GM23338 (cell line): ENCODE data around the gene ACOT8. TPM values are rescaled to one million over a fixed set of nuclear protein-coding genes. Genes with fewer than 3 reads are reported as not detected.

Source experiments
- ATAC-seq: fragments of 200-7000 bp; cut with Tn5 transposase; 3 replicates; pipeline ENCODE4 v1.9.1; 2020
- DNase-seq: peaks from one replicate; pipeline ENCODE4 v3.0.0-alpha.2; 2015; ENCODE audit warnings: low spot score
- H2AFZ ChIP-seq: fragments of 200-600 bp; sonication (generic); 2 replicates; pipeline ENCODE4 v1.8.0; 2016; ENCODE audit warnings: antibody characterized with exemption, mild to moderate bottlenecking, moderate library complexity
- H3F3A ChIP-seq: fragments of 200-600 bp; sonication (generic); replicated peaks from 2 replicates; pipeline ENCODE4 v1.8.0; 2017; ENCODE audit warnings: antibody characterized with exemption, mixed run types, low read depth
- H3K27ac ChIP-seq: fragments of 200-600 bp; sonication (generic); 2 replicates; pipeline ENCODE4 v1.6.1; 2016; ENCODE audit warnings: low read depth
- H3K27me3 ChIP-seq: fragments of 200-600 bp; sonication (generic); 2 replicates; pipeline ENCODE4 v1.8.0; 2016; ENCODE audit warnings: mild to moderate bottlenecking, mixed run types, moderate library complexity; ENCODE audit not compliant: insufficient read depth
- H3K36me3 ChIP-seq: fragments of 200-600 bp; sonication (generic); 2 replicates; pipeline ENCODE4 v1.8.0; 2016; ENCODE audit warnings: mild to moderate bottlenecking; ENCODE audit not compliant: insufficient read depth
- H3K4me1 ChIP-seq: fragments of 200-600 bp; sonication (generic); 2 replicates; pipeline ENCODE4 v1.8.0; 2016; ENCODE audit warnings: mild to moderate bottlenecking, moderate library complexity; ENCODE audit not compliant: insufficient read depth
- H3K4me2 ChIP-seq: fragments of 200-600 bp; sonication (generic); 2 replicates; pipeline ENCODE4 v1.7.1; 2017; ENCODE audit warnings: mixed run types
- H3K4me3 ChIP-seq: fragments of 200-600 bp; sonication (generic); 2 replicates; pipeline ENCODE4 v1.6.1; 2016; ENCODE audit warnings: mixed run types
- H3K79me2 ChIP-seq: fragments of 200-600 bp; sonication (generic); replicated peaks from 2 replicates; pipeline ENCODE4 v1.8.0; 2017; ENCODE audit warnings: mild to moderate bottlenecking; ENCODE audit not compliant: insufficient read depth
- H3K9me2 ChIP-seq: fragments of 200-600 bp; sonication (generic); 2 replicates; pipeline ENCODE4 v1.8.0; 2017; ENCODE audit not compliant: insufficient read depth
- H4K20me1 ChIP-seq: fragments of 200-600 bp; sonication (generic); replicated peaks from 2 replicates; pipeline ENCODE4 v1.8.0; 2017; ENCODE audit warnings: mild to moderate bottlenecking; ENCODE audit not compliant: insufficient read depth
- H3K27ac Mint-ChIP-seq: 2 replicates; pipeline ENCODE4 v1.8.0; 2020; ENCODE audit warnings: inconsistent platforms, mild to moderate bottlenecking, moderate library complexity, mixed read lengths
- H3K27me3 Mint-ChIP-seq: 3 replicates; pipeline ENCODE4 v1.8.0; 2022; ENCODE audit warnings: low read depth, mild to moderate bottlenecking, moderate library complexity, mixed read lengths, inconsistent platforms; ENCODE audit not compliant: insufficient read depth, poor library complexity
- H3K36me3 Mint-ChIP-seq: 3 replicates; pipeline ENCODE4 v1.8.0; 2021; ENCODE audit warnings: low read depth, mild to moderate bottlenecking, inconsistent platforms, moderate library complexity, mixed read lengths
- H3K4me1 Mint-ChIP-seq: 3 replicates; pipeline ENCODE4 v1.8.0; 2020; ENCODE audit warnings: mild to moderate bottlenecking, inconsistent platforms, mixed read lengths
- H3K4me3 Mint-ChIP-seq: 3 replicates; pipeline ENCODE4 v1.8.0; 2021; ENCODE audit warnings: moderate library complexity, mild to moderate bottlenecking, inconsistent platforms, mixed read lengths
- H3K9me3 Mint-ChIP-seq: 3 replicates; pipeline ENCODE4 v1.8.0; 2020; ENCODE audit warnings: moderate library complexity, mild to moderate bottlenecking, inconsistent platforms, mixed read lengths
- CREB1 ChIP-seq: fragments of 250-450 bp; sonication (Bioruptor Pico); IDR thresholded peaks from 2 replicates; pipeline ENCODE4 v1.5.0; 2020; ENCODE audit warnings: low read depth, mild to moderate bottlenecking, moderate library complexity
- CTCF ChIP-seq, 2 experiments: fragments of 200-600 bp in 1 of 2; sonication (generic) in 1 of 2; conservative IDR thresholded peaks; 2 replicates each; pipeline versions ENCODE4 v1.5.1 to v1.6.1; 2016 to 2017; ENCODE audit warnings: antibody characterized with exemption in 2 of 2, low read depth in 2 of 2, mild to moderate bottlenecking in 2 of 2, moderate library complexity in 1 of 2
- ETS1 ChIP-seq: IDR thresholded peaks from 2 replicates; pipeline ENCODE4 v1.6.1; 2016; ENCODE audit warnings: antibody characterized with exemption
- EZH2 ChIP-seq: fragments of 200-600 bp; sonication (generic); IDR thresholded peaks from one replicate; pipeline ENCODE4 v1.8.0; 2017; ENCODE audit warnings: antibody characterized with exemption, mild to moderate bottlenecking, low read depth; ENCODE audit not compliant: unreplicated experiment
- EZH2phosphoT487 ChIP-seq: fragments of 200-600 bp; sonication (generic); IDR thresholded peaks from one replicate; pipeline ENCODE4 v1.8.1; 2018; ENCODE audit warnings: antibody characterized with exemption; ENCODE audit not compliant: unreplicated experiment
- JUNB ChIP-seq: IDR thresholded peaks from one replicate; pipeline ENCODE4 v1.6.1; 2016; ENCODE audit warnings: antibody characterized with exemption; ENCODE audit not compliant: unreplicated experiment
- NANOG ChIP-seq: IDR thresholded peaks from 2 replicates; pipeline ENCODE4 v1.6.1; 2016; ENCODE audit warnings: antibody characterized with exemption, borderline replicate concordance
- POLR2AphosphoS5 ChIP-seq: IDR thresholded peaks from 2 replicates; pipeline ENCODE4 v1.6.1; 2016; ENCODE audit warnings: antibody characterized with exemption, low read depth
- REST ChIP-seq: IDR thresholded peaks from one replicate; pipeline ENCODE4 v1.6.1; 2018; ENCODE audit warnings: antibody characterized with exemption; ENCODE audit not compliant: unreplicated experiment
- STAT1 ChIP-seq: IDR thresholded peaks from one replicate; pipeline ENCODE4 v1.6.1; 2016; ENCODE audit warnings: antibody characterized with exemption; ENCODE audit not compliant: unreplicated experiment
- ZNF114 ChIP-seq: fragments of 250-450 bp; sonication (Bioruptor Pico); IDR thresholded peaks from 2 replicates; pipeline ENCODE4 v1.5.0; 2020; ENCODE audit warnings: mild to moderate bottlenecking, moderate library complexity
- ZNF331 ChIP-seq: fragments of 250-450 bp; sonication (Bioruptor Pico); IDR thresholded peaks from 2 replicates; pipeline ENCODE4 v1.5.0; 2020; ENCODE audit warnings: low read depth, mild to moderate bottlenecking, moderate library complexity
- polyA plus RNA-seq: library from polyadenylated mRNA; unstranded; fragments of >200 nt; fragmentation: Nextera tagmentation; extraction: Ambion mirVana; gene quantifications from 2 replicates; pipeline ENCODE4 v1.2.1, GENCODE V29; 2016
- total RNA-seq: library from RNA; depleted of rRNA; stranded (reverse); fragments of >200 nt; shearing (Covaris generic); gene quantifications from 2 replicates; pipeline ENCODE4 v1.2.3, GENCODE V29; 2014

Gene ACOT8
- total and polyA plus RNA-seq, 2 experiments from 2014 or later: 42.0 to 75.2 TPM

- Histone ChIP-seq H2AFZ (no peak overlapping the region), H3K27ac (peak overlapping the region; percentile 78), H3K36me3 (0 out of 2 replicates have a peak, but pooled peaks cover 3% of the 10 kb centered on the region), H3K4me1 (peaks cover 37% of the 10 kb centered on the region), H3K9me2 (no peaks in the 10 kb centered on the region), H3K4me3 (peak overlapping the region; percentile 63), H3K79me2 (peaks cover 31% of the 10 kb centered on the region), H3K4me2 (peak overlapping the region; percentile 75), H3K27me3 (no peaks in the 10 kb centered on the region), H3F3A (no peaks in the 10 kb centered on the region), H4K20me1 (no peaks in the 10 kb centered on the region)
- TF ChIP-seq CREB1: peak; percentile 36; the same call in 1 of the 2 replicates
- TF ChIP-seq EZH2phosphoT487: no peak
- H3K36me3 Mint-ChIP-seq: peaks cover 11% of the 10 kb centered on the region
- H3K4me3 Mint-ChIP-seq: peak overlapping the region; percentile 94
- H3K4me1 Mint-ChIP-seq: peaks cover 53% of the 10 kb centered on the region
- H3K27me3 Mint-ChIP-seq: peaks cover 8% of the 10 kb centered on the region
- peak; percentile 76 for DNase-seq
- no peaks in the 10 kb centered on the region for H3K9me3 Mint-ChIP-seq
- H3K27ac Mint-ChIP-seq: peak overlapping the region; percentile 95
- peak; percentile 43 for ATAC-seq
These were observed 657 bp upstream of the ACOT8 start for GRCh38 chr20:45857882-45858216.

- Histone ChIP-seq H4K20me1 (no peaks in the 10 kb centered on the region), H3K4me2 (peak overlapping the region; percentile 17), H3K27ac (peak overlapping the region; percentile 75), H3K4me3 (0 out of 2 replicates have a peak overlapping the region, but pooled peaks have one; percentile 4), H3K79me2 (peaks cover 37% of the 10 kb centered on the region), H2AFZ (no peak overlapping the region), H3K4me1 (peaks cover 39% of the 10 kb centered on the region), H3F3A (no peaks in the 10 kb centered on the region), H3K36me3 (peaks cover 4% of the 10 kb centered on the region; the same call in 1 of the 2 replicates), H3K9me2 (no peaks in the 10 kb centered on the region), H3K27me3 (no peaks in the 10 kb centered on the region)
- H3K36me3 Mint-ChIP-seq: peaks cover 32% of the 10 kb centered on the region
- H3K4me3 Mint-ChIP-seq: peak overlapping the region; percentile 58
- peaks cover 14% of the 10 kb centered on the region for H3K27me3 Mint-ChIP-seq
- peak overlapping the region; percentile 94 for H3K27ac Mint-ChIP-seq
- peak; percentile 7 for ATAC-seq
- H3K4me1 Mint-ChIP-seq: peaks cover 48% of the 10 kb centered on the region
- H3K9me3 Mint-ChIP-seq: no peaks in the 10 kb centered on the region
- peak; percentile 87 for DNase-seq
- no peak for TF ChIP-seq EZH2phosphoT487
- TF ChIP-seq EZH2: no peak
- TF ChIP-seq NANOG: peak; percentile 96
- no peak for TF ChIP-seq CTCF (conservative IDR thresholded peaks at IDR 0.05; ENCODE audit: low read depth in 2 of 2)
- no peak for TF ChIP-seq STAT1
- peak; percentile 26; the same call in 1 of the 2 replicates for TF ChIP-seq POLR2AphosphoS5
- TF ChIP-seq JUNB: no peak
- peak; percentile 53; the same call in 1 of the 2 replicates for TF ChIP-seq CREB1
- TF ChIP-seq ZNF331: no peak
- TF ChIP-seq REST: no peak
- TF ChIP-seq ETS1: no peak
- no peak for TF ChIP-seq ZNF114 (CRISPR knock-in tag)
These were observed 3.7 kb downstream of the ACOT8 start for GRCh38 chr20:45853484-45853883.
